NT2/D1 (cell line): Measurements from ENCODE around the gene GGT6.
"Not testable (repeated sequence)": the region's sequence is repeated elsewhere in the genome, so short reads cannot be mapped to it uniquely, and the experiment has no call there.

Experiments used
- DNase-seq: peaks from one replicate; pipeline ENCODE4 v3.0.0-alpha.2; 2011; ENCODE audit warnings: low read depth, low spot score
- H3K27me3 ChIP-seq: 2 replicates; pipeline ENCODE4 v1.6.0; 2011; ENCODE audit warnings: mild to moderate bottlenecking; ENCODE audit not compliant: insufficient read length, insufficient read depth
- H3K36me3 ChIP-seq: 2 replicates; pipeline ENCODE4 v1.6.1; 2011; ENCODE audit warnings: mild to moderate bottlenecking, low read length, mixed read lengths; ENCODE audit not compliant: insufficient read depth, insufficient read length
- H3K4me1 ChIP-seq: 2 replicates; pipeline ENCODE4 v1.5.1; 2011; ENCODE audit not compliant: insufficient read depth, insufficient read length
- H3K4me3 ChIP-seq: 2 replicates; pipeline ENCODE4 v1.5.1; 2011; ENCODE audit warnings: low read depth; ENCODE audit not compliant: insufficient read length
- H3K9ac ChIP-seq: 2 replicates; pipeline ENCODE4 v1.6.0; 2011; ENCODE audit warnings: low read depth; ENCODE audit not compliant: insufficient read length
- H3K9me3 ChIP-seq: 2 replicates; pipeline ENCODE4 v1.5.1; 2011; ENCODE audit warnings: mild to moderate bottlenecking, low read length; ENCODE audit not compliant: insufficient read depth
- SUZ12 ChIP-seq: IDR thresholded peaks from 2 replicates; pipeline ENCODE4 v1.6.1; 2011; ENCODE audit not compliant: insufficient read length, insufficient read depth; ENCODE audit errors: extremely low read depth
- YY1 ChIP-seq: IDR thresholded peaks from 2 replicates; pipeline ENCODE4 v1.6.1; 2011; ENCODE audit not compliant: insufficient read length, insufficient read depth
- ZNF274 ChIP-seq: IDR thresholded peaks from 2 replicates; pipeline ENCODE4 v1.6.1; 2011; ENCODE audit warnings: mild to moderate bottlenecking, low read depth, low read length

GGT6 gene

GRCh38 chr17:4560421-4560820 lies at the start of gene GGT6:
Gene GGT6 (minus strand): TSS chr17:4560577. CDS start chr17:4560521, 56 bp downstream.
- peaks cover 5% of the 10 kb centered on the region for H3K4me1 ChIP-seq
- no peak within 1 kb of the TSS for H3K4me3 ChIP-seq
- H3K36me3 ChIP-seq: no peaks in the 10 kb centered on the region
- H3K27me3 ChIP-seq: no peaks in the 10 kb centered on the region
- no peak within 1 kb of the TSS for H3K9ac ChIP-seq
- no peak for TF ChIP-seq ZNF274
- no peak for TF ChIP-seq SUZ12
- no peak for TF ChIP-seq YY1
- H3K9me3 ChIP-seq: no peaks in the 10 kb centered on the region
- no peak for DNase-seq

GRCh38 chr17:4610162-4610561 lies 49.8 kb upstream of the GGT6 start:
- DNase-seq: no peak
- Histone ChIP-seq H3K9me3 (no peaks in the 10 kb centered on the region), H3K4me1 (peaks cover 6% of the 10 kb centered on the region), H3K4me3 (no peak overlapping the region), H3K27me3 (no peaks in the 10 kb centered on the region), H3K9ac (no peak overlapping the region), H3K36me3 (no peaks in the 10 kb centered on the region)
- no peak for TF ChIP-seq SUZ12
- no peak for TF ChIP-seq ZNF274
- no peak for TF ChIP-seq YY1

GRCh38 chr17:4609761-4610160 lies 49.4 kb upstream of the GGT6 start:
- no peaks in the 10 kb centered on the region for H3K27me3 ChIP-seq
- no peak overlapping the region for H3K4me3 ChIP-seq
- H3K9ac ChIP-seq: no peak overlapping the region
- no peak for DNase-seq
- H3K9me3 ChIP-seq: no peaks in the 10 kb centered on the region
- TF ChIP-seq ZNF274 (no peak), SUZ12 (no peak), YY1 (no peak)
- peaks cover 6% of the 10 kb centered on the region for H3K4me1 ChIP-seq
- no peaks in the 10 kb centered on the region for H3K36me3 ChIP-seq

GRCh38 chr17:4607773-4608187 lies 47.4 kb upstream of the GGT6 start:
- Histone ChIP-seq H3K9me3 (no peaks in the 10 kb centered on the region), H3K27me3 (no peaks in the 10 kb centered on the region), H3K4me1 (peaks cover 8% of the 10 kb centered on the region), H3K9ac (no peak overlapping the region), H3K36me3 (no peaks in the 10 kb centered on the region), H3K4me3 (no peak overlapping the region)
- TF ChIP-seq YY1 (no peak), SUZ12 (no peak), ZNF274 (no peak)
- DNase-seq: no peak

- no peak overlapping the region for H3K4me3 ChIP-seq
- no peak overlapping the region for H3K9ac ChIP-seq
- peaks cover 8% of the 10 kb centered on the region for H3K4me1 ChIP-seq
- H3K27me3 ChIP-seq: no peaks in the 10 kb centered on the region
- no peak for DNase-seq
- no peaks in the 10 kb centered on the region for H3K9me3 ChIP-seq
- no peak for TF ChIP-seq SUZ12
- no peak for TF ChIP-seq YY1
- TF ChIP-seq ZNF274: no peak
- no peaks in the 10 kb centered on the region for H3K36me3 ChIP-seq
Measured at GRCh38 chr17:4607261-4607741, 46.9 kb upstream of the GGT6 start.

GRCh38 chr17:4605826-4606225 lies 45.4 kb upstream of the GGT6 start:
- no peak for TF ChIP-seq YY1
- TF ChIP-seq ZNF274: no peak
- TF ChIP-seq SUZ12: no peak
- H3K9ac ChIP-seq: no peak overlapping the region
- H3K27me3 ChIP-seq: no peaks in the 10 kb centered on the region
- H3K4me3 ChIP-seq: no peak overlapping the region
- DNase-seq: no peak
- peaks cover 8% of the 10 kb centered on the region for H3K4me1 ChIP-seq
- H3K36me3 ChIP-seq: no peaks in the 10 kb centered on the region
- H3K9me3 ChIP-seq: no peaks in the 10 kb centered on the region

- not testable (repeated sequence) for H3K27me3 ChIP-seq, H3K9ac ChIP-seq, H3K4me1 ChIP-seq, DNase-seq, H3K4me3 ChIP-seq, H3K9me3 ChIP-seq, H3K36me3 ChIP-seq
Measured at GRCh38 chr17:4604736-4605135, 44.4 kb upstream of the GGT6 start.

- H3K9ac ChIP-seq: no peak overlapping the region
- no peak for DNase-seq
- H3K4me3 ChIP-seq: no peak overlapping the region
- H3K27me3 ChIP-seq: no peaks in the 10 kb centered on the region
- no peaks in the 10 kb centered on the region for H3K9me3 ChIP-seq
- TF ChIP-seq YY1 (no peak), SUZ12 (no peak), ZNF274 (no peak)
- H3K36me3 ChIP-seq: no peaks in the 10 kb centered on the region
- H3K4me1 ChIP-seq: peaks cover 12% of the 10 kb centered on the region
Measured at GRCh38 chr17:4604111-4604644, 43.8 kb upstream of the GGT6 start.
